Gastroesophageal sphincter (tissue), 3 donors: Measurements from ENCODE around the gene ANO7.

ENCODE experiments used
- POLR2A ChIP-seq, 2 donors: fragments of 450-650 bp; IDR thresholded peaks; one replicate each; pipeline ENCODE4 v1.6.1; 2017; ENCODE audit warnings: antibody characterized with exemption in 2 of 2, mild to moderate bottlenecking in 2 of 2, moderate library complexity in 1 of 2
- TF ChIP-seq, protein P1 (sequence below), 4 experiments: fragments of 200-600 bp in 2 of 4; fragments of 450-650 bp in 2 of 4; sonication (generic) in 1 of 4; IDR thresholded peaks; one replicate each; pipeline ENCODE4 v1.5.1; 2017 to 2019; ENCODE audit warnings: antibody characterized with exemption in 4 of 4, mild to moderate bottlenecking in 2 of 4, moderate library complexity in 2 of 4

DNA sequence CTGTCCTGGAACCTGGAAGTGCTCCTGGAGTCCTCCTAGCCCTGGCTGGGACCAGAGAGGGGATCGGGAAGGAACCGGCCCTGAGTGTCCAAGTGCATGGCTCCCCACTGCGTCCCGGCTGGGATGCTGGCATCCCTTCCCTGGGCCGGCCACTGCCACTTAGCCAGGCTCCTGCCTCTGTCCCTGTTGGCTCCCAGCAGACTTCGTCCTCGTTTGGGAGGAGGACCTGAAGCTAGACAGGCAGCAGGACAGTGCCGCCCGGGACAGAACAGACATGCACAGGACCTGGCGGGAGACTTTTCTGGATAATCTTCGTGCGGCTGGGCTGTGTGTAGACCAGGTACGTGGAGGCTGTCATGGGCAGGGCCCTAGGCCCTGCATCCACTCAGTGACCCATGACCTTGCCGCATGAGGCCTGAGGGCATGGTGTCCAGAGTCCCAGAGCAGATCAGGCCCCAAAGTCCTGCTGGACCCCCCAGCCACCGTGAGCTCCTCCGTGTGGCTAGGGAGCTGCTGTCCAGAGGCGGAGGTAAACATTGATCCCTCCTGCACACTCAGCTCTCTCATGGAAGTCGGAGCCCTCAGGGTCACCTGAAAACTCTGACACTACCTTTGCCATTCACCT is 7.1 kb downstream of the ANO7 start:
- TF ChIP-seq, protein P1, sequence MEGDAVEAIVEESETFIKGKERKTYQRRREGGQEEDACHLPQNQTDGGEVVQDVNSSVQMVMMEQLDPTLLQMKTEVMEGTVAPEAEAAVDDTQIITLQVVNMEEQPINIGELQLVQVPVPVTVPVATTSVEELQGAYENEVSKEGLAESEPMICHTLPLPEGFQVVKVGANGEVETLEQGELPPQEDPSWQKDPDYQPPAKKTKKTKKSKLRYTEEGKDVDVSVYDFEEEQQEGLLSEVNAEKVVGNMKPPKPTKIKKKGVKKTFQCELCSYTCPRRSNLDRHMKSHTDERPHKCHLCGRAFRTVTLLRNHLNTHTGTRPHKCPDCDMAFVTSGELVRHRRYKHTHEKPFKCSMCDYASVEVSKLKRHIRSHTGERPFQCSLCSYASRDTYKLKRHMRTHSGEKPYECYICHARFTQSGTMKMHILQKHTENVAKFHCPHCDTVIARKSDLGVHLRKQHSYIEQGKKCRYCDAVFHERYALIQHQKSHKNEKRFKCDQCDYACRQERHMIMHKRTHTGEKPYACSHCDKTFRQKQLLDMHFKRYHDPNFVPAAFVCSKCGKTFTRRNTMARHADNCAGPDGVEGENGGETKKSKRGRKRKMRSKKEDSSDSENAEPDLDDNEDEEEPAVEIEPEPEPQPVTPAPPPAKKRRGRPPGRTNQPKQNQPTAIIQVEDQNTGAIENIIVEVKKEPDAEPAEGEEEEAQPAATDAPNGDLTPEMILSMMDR (IDR thresholded peaks at IDR 0.05) = no peak
- TF ChIP-seq POLR2A (IDR thresholded peaks at IDR 0.05) = no peak
